NCI-H69 (cell line): Measurements from ENCODE around the gene FOLR2.
A peak's percentile ranks its signal among the peaks of the same experiment; 100 is the strongest.

ENCODE experiments used
- DNase-seq: peaks from one replicate; lab custom pipeline; 2025; lab: John Stamatoyannopoulos, UW

FOLR2 gene

DNA sequence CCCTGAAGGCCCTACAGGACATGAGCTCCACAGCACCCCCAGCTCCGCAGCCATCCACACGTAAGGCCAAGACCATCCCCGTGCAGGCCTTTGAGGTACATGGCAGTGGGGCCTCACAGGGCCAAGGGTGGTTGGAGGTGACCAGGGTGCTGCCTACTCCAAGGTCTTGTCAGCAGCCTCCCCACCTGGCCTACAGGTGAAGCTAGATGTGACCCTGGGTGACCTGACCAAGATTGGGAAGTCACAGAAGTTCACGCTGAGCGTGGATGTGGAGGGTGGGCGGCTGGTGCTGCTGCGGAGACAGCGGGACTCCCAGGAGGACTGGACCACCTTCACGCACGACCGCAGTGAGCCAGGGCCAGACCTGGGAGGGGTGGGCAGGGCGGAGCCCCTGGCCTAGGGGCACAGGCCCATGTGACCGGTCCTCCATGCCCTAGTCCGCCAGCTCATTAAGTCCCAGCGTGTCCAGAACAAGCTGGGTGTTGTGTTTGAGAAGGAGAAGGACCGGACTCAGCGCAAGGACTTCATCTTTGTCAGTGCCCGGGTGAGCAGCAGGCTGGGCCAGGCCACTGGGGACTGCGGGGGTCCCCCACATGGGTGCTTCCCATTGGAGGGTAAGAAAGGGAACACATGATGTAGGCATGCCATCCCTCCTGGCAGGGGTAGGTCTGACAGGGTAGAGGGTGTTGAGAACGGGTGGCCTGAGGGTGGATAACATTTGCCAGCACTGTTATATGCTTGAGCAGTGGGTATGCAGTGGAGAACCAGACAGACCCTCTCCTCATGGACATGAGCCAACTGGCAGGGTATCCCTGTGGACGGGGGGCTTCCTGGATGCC is 13.6 kb downstream of the FOLR2 start:
- DNase-seq, result no peak

GRCh38 chr11:72230764-72231365 is 14.3 kb downstream of the FOLR2 start:
- no peak for DNase-seq

DNA sequence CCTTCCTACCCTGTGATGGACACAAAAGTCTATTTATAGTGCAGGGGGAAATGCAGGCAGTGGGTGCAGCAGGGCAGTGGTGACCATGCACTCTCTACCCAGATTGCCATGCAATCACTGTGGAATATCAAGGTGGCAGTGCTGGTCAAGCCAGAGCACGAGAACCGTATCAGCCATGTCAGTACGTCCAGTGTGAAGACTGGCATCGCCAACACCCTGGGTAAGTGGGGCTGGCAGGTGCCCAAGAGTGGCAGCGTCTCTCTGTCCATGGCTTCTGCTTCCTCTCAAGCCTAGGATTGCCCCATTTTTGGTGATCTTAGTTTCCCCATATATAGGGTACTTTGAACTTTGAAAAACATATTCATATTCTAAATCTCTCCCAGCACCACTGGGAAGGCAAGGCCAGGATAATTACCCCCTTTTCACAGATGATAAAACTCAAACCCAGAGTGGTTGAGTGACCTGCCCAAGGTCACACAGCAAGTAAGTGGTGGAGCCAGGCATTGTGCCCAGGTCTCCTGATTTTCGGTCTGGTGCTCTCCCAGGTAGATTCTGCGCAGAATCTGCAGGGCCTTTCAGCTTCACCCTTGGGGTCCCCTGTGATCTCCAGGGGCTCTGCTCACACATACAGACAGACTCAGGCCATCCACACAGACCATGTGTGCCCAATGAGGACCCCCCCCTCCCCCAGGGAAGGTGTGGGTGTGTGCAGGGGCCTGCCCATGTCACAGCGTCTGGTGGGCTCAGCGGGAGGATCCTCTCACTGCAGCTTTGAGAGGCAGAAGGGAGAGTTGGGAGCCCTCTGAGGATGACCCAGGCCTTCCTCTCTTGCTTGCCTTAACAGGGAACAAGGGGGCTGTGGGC is 15.0 kb downstream of the FOLR2 start:
- DNase-seq, result no peak

DNA sequence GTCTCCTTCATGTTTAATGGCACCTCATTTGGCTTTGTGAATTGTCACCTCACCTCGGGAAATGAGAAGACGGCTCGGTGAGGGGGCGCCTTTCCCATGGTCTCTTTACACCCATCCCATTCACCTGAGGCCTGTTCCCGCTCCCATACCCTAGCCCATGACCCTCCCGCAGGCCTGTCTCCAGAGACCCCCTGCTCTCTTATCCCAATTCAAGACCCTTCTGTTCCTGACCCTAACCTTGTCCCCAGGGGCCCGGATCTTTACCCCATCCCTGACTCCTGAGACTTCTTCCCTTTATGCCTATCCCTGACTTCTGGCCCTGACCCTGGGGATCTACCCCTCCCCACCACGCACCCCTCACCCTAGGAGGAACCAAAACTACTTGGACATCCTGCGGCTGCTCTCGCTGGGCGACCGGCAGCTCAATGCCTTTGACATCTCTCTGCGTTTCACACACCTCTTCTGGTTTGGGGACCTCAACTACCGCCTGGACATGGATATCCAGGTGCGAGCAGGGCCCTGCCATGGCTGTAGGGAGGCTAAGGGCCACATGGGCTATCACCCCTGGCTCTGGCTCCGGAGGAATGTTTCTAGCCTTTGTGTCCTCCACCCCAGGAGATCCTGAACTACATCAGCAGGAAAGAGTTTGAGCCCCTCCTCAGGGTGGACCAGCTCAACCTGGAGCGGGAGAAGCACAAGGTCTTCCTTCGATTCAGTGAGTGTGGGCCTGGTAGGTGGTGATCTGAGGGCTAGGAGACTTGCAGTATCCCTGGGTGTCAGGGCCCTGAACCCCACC is 15.9 kb downstream of the FOLR2 start:
- DNase-seq, result no peak

DNA sequence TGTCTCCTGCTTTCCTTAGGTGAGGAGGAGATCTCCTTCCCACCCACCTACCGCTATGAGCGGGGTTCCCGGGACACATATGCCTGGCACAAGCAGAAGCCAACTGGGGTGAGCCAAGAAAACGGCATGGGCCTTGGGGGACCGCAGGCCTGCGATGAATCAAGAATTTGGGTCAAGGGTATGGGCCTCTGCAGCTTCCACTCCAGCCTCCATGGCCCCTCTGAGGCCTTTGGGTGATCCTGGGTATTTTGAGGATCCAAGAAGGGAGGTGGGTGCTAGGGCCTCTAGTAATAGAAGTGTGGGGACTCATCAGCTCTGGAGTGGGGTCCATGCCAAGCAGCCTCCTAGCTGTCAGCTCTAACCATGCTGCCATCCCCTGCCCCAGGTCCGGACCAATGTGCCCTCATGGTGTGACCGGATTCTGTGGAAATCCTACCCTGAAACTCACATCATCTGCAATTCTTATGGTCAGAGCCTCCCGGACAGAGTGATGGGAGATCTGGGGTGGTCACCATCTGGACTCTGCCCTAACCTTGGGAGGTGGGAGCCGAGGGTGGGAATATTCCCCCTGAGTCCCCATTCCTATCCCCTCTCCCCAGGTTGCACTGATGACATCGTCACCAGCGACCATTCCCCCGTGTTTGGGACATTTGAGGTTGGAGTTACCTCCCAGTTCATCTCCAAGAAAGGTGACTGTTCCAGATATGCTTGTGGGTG is 16.6 kb downstream of the FOLR2 start:
- DNase-seq, result no peak

DNA sequence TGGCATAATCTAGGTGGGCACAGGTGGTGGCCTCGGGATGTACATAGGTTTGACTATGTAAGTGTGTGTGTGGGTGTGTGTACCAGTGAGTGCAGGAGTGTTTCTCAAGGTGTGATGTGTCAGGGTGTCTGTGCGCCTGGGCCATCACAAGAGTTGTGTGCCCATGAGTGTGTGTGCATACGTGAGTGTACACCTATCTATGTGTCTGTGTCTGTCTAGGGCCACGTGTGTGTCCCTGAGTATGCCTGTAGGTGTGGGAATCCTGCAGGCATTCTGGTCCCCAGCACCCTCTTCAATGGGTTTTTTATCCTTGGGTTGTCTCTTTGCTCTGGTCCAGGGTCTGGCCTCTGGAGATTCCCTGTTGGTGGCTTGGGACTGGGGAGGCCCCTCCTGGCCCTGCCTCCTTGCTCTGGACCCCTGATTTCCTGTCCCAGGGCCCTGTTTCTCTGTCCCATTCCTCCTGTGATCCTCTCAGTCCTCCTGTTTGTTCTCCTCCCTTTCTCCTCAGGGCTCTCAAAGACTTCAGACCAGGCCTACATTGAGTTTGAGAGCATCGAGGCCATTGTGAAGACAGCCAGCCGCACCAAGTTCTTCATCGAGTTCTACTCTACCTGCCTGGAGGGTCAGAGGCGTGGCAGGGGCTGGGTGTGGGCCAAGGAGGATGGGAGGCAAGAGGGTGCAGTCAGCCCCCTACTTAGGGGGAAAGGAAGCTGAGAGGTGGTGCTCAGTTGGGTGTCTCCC is 17.3 kb downstream of the FOLR2 start:
- no peak for DNase-seq

GRCh38 chr11:72234514-72234830 is 17.9 kb downstream of the FOLR2 start:
- DNase-seq, result no peak

- no peak for DNase-seq
Measured at GRCh38 chr11:72234920-72235319, 18.3 kb downstream of the FOLR2 start.

DNA sequence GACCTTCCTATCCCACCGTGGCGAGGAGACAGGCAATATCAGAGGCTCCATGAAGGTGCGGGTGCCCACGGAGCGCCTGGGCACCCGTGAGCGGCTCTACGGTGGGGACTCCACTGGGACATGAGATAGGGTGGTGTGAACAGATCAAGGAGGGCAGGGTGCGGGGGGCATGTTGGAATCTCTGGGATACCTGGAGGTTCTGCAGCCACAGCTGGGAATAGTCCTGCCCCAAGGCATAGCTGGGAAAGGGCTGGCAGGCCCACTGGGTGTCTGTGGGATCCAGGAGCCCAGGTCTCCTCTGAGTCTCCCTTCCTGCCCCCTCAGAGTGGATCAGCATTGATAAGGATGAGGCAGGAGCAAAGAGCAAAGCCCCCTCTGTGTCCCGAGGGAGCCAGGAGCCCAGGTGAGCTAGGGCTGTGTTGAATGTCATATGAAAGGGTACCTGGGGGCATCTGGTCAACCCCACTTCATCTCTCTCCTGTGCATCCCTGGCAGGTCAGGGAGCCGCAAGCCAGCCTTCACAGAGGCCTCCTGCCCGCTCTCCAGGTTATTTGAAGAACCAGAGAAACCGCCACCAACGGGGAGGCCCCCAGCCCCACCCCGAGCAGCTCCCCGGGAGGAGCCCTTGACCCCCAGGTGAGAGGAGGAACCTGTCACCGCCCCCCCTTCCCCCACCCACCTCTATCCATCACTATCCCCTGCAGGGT is 18.9 kb downstream of the FOLR2 start:
- DNase-seq, result no peak

DNA sequence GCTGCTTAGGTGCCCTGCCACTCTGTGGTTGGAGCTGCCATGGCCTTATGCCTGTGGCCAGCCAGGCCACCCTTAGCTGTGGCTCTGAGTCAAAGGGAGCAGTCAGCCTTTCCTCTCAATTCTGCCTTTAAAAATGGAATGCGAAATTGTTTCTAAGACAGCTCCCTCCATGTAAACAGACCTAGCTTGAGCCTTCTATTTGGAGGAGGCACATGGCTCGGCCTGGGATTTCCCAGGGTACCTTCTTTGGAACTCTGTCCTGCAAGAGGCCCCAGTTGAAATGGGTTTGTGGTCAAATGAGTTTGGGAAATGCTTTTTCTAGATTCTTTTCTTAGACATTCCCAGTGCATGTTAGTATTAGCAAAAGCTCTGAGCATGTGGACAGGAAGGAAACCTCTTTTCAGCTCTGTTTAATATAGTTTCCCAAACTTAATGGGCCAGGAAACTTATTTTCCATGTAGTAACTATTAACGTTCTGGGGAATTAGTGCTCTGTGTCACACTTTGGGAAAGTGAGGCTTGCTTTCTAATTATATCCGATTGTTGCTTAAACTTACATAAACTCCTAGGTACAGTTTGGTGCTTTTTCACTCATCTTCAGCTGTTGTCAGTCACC is 19.6 kb downstream of the FOLR2 start:
- DNase-seq, result no peak

GRCh38 chr11:72236774-72237111 is 20.1 kb downstream of the FOLR2 start:
- no peak for DNase-seq

- DNase-seq, result no peak
Measured at GRCh38 chr11:72237112-72237931, 20.7 kb downstream of the FOLR2 start.

- peak; percentile 75 for DNase-seq
Measured at GRCh38 chr11:72238040-72238450, 21.5 kb downstream of the FOLR2 start.

DNA sequence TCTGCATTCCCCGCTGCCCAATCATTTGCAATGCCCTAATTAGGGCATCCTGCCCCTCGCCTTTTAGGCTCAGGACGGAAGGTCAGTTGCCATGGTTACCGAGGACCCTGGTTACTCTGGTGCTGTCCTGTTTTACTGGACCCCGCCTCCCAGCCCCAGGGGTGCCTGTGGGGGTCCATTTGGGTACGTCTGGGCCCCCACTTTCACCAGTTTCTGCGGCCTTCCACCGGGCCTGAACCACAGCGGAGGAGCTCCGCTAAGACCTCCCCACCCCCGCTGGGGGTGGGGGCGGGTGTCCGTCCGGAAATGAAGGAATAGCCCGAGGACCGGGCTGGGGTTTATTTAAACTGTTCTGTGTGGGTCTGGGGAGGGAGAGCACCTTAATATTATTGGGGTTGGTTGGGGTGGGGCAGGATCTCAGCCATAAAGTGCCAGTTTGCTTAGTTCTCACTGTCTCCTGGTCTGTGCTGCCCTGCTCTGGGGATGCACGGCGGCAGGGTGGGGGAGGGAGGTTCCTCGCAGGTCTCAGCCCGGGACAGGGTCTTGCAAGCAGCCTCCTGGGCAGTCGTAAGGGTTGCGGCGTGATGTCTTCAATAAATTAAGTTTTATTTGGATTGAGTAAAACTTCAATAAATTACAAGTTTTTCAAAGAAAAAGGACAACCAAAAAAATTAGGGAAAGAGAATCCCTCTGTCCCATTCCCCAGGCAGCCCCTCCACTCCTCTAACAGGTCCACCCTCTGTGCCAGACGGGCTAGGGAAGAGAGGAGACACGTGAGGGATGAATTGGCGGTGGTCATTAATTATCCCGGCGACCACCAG is 22.1 kb downstream of the FOLR2 start:
- peak; percentile 51 for DNase-seq

DNA sequence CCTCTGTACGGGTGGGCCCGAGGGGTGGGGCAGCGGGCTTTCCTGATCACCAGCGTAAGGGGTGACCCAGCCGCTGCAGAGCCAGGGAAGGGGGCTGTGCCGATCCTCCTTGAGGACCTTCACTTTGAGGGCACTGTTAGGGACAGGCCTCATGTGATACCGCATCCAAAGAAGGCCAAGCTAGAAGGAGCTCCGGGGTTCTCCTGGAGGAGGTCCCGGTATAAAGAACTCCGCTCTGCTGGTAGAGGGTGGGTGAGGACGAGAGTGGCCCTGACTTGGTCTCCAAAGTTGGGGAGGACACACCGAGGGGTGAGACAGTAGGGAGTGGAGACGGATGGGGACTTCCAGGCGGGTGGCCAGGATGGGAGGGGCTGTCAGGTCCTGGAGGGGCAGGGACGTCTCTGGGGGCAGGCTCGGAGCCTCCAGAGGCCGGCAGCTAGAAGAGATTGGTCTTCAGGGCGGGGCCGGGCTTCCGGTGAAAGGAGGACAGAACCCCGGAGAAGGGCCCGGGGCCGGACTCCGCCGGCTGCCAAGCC is 22.8 kb downstream of the FOLR2 start:
- DNase-seq, result peak; percentile 84

- no peak for DNase-seq
Measured at GRCh38 chr11:72239849-72240460, 23.4 kb downstream of the FOLR2 start.
